SK-N-SH (cell line): Measurements from ENCODE around the gene HOXB2. TPM values are rescaled to one million over a fixed set of nuclear protein-coding genes. Genes with fewer than 3 reads are reported as not detected.

Experiments
- CTCF ChIA-PET: fragments of 300-600, 350-600 bp; formaldehyde crosslinking; extraction: SDS; loops from one replicate; lab custom pipeline; 2021; lab: Yijun Ruan, JAX
- POLR2A ChIA-PET: fragments of 350-600 bp; sonication (Branson Sonifier 250); formaldehyde crosslinking; extraction: SDS; loops from one replicate; lab custom pipeline; 2020; ENCODE audit warnings: antibody characterized with exemption, inconsistent platforms; lab: Yijun Ruan, JAX
- DNase-seq: peaks from one replicate; pipeline ENCODE4 v3.0.0; 2012
- H2AFZ ChIP-seq: fragments of 200-600 bp; sonication (generic); 2 replicates; pipeline ENCODE4 v1.8.1; 2016; ENCODE audit warnings: antibody characterized with exemption, mild to moderate bottlenecking, low read depth
- H3F3A ChIP-seq: fragments of 200-600 bp; sonication (generic); replicated peaks from 2 replicates; pipeline ENCODE3; 2016; ENCODE audit warnings: antibody characterized with exemption, mild to moderate bottlenecking; ENCODE audit not compliant: insufficient read depth
- H3K27ac ChIP-seq, 2 experiments: fragments of 200-500 bp in 1 of 2; fragments of 200-600 bp in 1 of 2; sonication (Bioruptor generic) in 1 of 2; sonication (generic), shearing (Covaris generic) in 1 of 2; 2 replicates each; pipeline versions ENCODE4 v1.5.1 to v1.6.1; 2014 to 2016; ENCODE audit warnings: low read depth in 2 of 2, inconsistent platforms in 1 of 2, low read length in 1 of 2, mild to moderate bottlenecking in 1 of 2, mixed read lengths in 1 of 2
- H3K27me3 ChIP-seq: fragments of 200-600 bp; sonication (generic), shearing (Covaris generic); 2 replicates; pipeline ENCODE4 v1.6.1; 2016; ENCODE audit warnings: mixed run types; ENCODE audit not compliant: insufficient read depth
- H3K36me3 ChIP-seq, 2 experiments: fragments of 200-500 bp in 1 of 2; fragments of 200-600 bp in 1 of 2; sonication (Bioruptor generic) in 1 of 2; sonication (generic) in 1 of 2; replicated peaks in 1 of 2; 2 replicates each; pipeline versions ENCODE3 to v1.5.1; 2014 to 2016; ENCODE audit warnings: low read length in 1 of 2, mild to moderate bottlenecking in 1 of 2; ENCODE audit not compliant: insufficient read depth in 2 of 2, control insufficient read depth in 1 of 2
- H3K4me1 ChIP-seq, 2 experiments: fragments of 200-500 bp in 1 of 2; fragments of 200-600 bp in 1 of 2; sonication (Bioruptor generic) in 1 of 2; sonication (generic), shearing (Covaris generic) in 1 of 2; 2 replicates each; pipeline versions ENCODE4 v1.5.1 to v1.6.1; 2014 to 2016; ENCODE audit warnings: low read depth in 1 of 2, low read length in 1 of 2, mixed run types in 1 of 2; ENCODE audit not compliant: insufficient read depth in 2 of 2, control insufficient read depth in 1 of 2
- H3K4me2 ChIP-seq: fragments of 200-600 bp; sonication (generic), shearing (Covaris generic); 2 replicates; pipeline ENCODE4 v1.6.1; 2017; ENCODE audit warnings: mixed run types
- H3K4me3 ChIP-seq, 2 experiments: fragments of 200-500 bp in 1 of 2; fragments of 200-600 bp in 1 of 2; sonication (Bioruptor generic) in 1 of 2; sonication (generic), shearing (Covaris generic) in 1 of 2; 2 replicates each; pipeline versions ENCODE4 v1.5.1 to v1.8.1; 2014 to 2016; ENCODE audit warnings: low read depth in 2 of 2, inconsistent platforms in 1 of 2, low read length in 1 of 2, mild to moderate bottlenecking in 1 of 2, mixed read lengths in 1 of 2, moderate library complexity in 1 of 2
- H3K79me2 ChIP-seq: fragments of 200-600 bp; sonication (generic); 2 replicates; pipeline ENCODE4 v1.8.1; 2017; ENCODE audit warnings: mild to moderate bottlenecking; ENCODE audit not compliant: insufficient read depth
- H3K9ac ChIP-seq: fragments of 200-600 bp; sonication (generic); 2 replicates; pipeline ENCODE4 v1.6.1; 2017; ENCODE audit warnings: mixed run types
- H3K9me2 ChIP-seq: fragments of 200-600 bp; sonication (generic); 2 replicates; pipeline ENCODE4 v1.6.1; 2017; ENCODE audit warnings: mixed run types
- H3K9me3 ChIP-seq: fragments of 200-600 bp; sonication (generic); 2 replicates; pipeline ENCODE4 v1.6.1; 2017; ENCODE audit warnings: mixed run types, mild to moderate bottlenecking, moderate library complexity
- H4K20me1 ChIP-seq: fragments of 200-600 bp; sonication (generic); 2 replicates; pipeline ENCODE4 v1.6.1; 2017; ENCODE audit warnings: mild to moderate bottlenecking, mixed run types; ENCODE audit not compliant: insufficient read depth
- CHD2 ChIP-seq: fragments of 150-350 bp; IDR thresholded peaks from 2 replicates; pipeline ENCODE4 v1.6.1; 2018; ENCODE audit warnings: low read length; ENCODE audit not compliant: partially characterized antibody
- EP300 ChIP-seq, 2 experiments: IDR thresholded peaks; 2 replicates each; pipeline versions ENCODE4 v1.4.0 to v1.6.1; 2012; ENCODE audit warnings: borderline replicate concordance in 1 of 2, low read depth in 1 of 2, low read length in 1 of 2
- EZH2phosphoT487 ChIP-seq: fragments of 200-600 bp; sonication (generic); IDR thresholded peaks from 2 replicates; pipeline ENCODE4 v1.6.1; 2017; ENCODE audit warnings: low read depth, mixed run types, mild to moderate bottlenecking, antibody characterized with exemption, moderate library complexity, borderline replicate concordance
- FOXJ3 ChIP-seq: sonication (generic); formaldehyde crosslinking; IDR thresholded peaks from 2 replicates; pipeline ENCODE4 v1.5.1; 2020; ENCODE audit warnings: mild to moderate bottlenecking, missing genetic modification reagents
- GATA2 ChIP-seq: sonication (generic); formaldehyde crosslinking; IDR thresholded peaks from 2 replicates; pipeline ENCODE4 v1.5.0; 2020; ENCODE audit warnings: mild to moderate bottlenecking, missing genetic modification reagents
- NFIC ChIP-seq: IDR thresholded peaks from 2 replicates; pipeline ENCODE4 v1.4.0; 2012; ENCODE audit warnings: borderline replicate concordance
- POLR2AphosphoS5 ChIP-seq: IDR thresholded peaks from 2 replicates; pipeline ENCODE4 v1.6.1; 2012; ENCODE audit warnings: low read depth, low read length
- RCOR1 ChIP-seq: fragments of 150-350 bp; IDR thresholded peaks from 2 replicates; pipeline ENCODE4 v1.6.1; 2017; ENCODE audit warnings: antibody characterized with exemption, low read length
- RXRA ChIP-seq: IDR thresholded peaks from 2 replicates; pipeline ENCODE4 v1.4.0; 2012; ENCODE audit warnings: low read depth, mild to moderate bottlenecking, borderline replicate concordance
- SIN3A ChIP-seq: IDR thresholded peaks from 2 replicates; pipeline ENCODE4 v1.6.1; 2012; ENCODE audit warnings: low read depth, mild to moderate bottlenecking, low read length, moderate library complexity, borderline replicate concordance
- SMC3 ChIP-seq: IDR thresholded peaks from 2 replicates; pipeline ENCODE4 v1.6.1; 2012; ENCODE audit warnings: low read depth, low read length, improper control_type of control experiment
- TAF1 ChIP-seq: IDR thresholded peaks from 2 replicates; pipeline ENCODE4 v1.6.1; 2012; ENCODE audit warnings: low read depth, mild to moderate bottlenecking, low read length, moderate library complexity, borderline replicate concordance
- TEAD4 ChIP-seq: IDR thresholded peaks from 2 replicates; pipeline ENCODE4 v1.4.0; 2012; ENCODE audit warnings: mild to moderate bottlenecking, borderline replicate concordance; ENCODE audit not compliant: insufficient read depth
- WGBS: methylation state at CpG from one replicate; pipeline ENCODE4 v1.1.6; 2017; ENCODE audit warnings: low lambda C conversion rate; 5-methylcytosine and 5-hydroxymethylcytosine counted together
- polyA plus RNA-seq, 3 experiments: library from polyadenylated mRNA; depleted of rRNA; stranded (reverse); fragments of >200 nt; gene quantifications; 2 replicates each; pipeline ENCODE4 v1.2.3, GENCODE V29; 2012
- TF ChIP-seq, protein P1 (sequence below): IDR thresholded peaks from 2 replicates; pipeline ENCODE4 v1.4.0; 2012; ENCODE audit warnings: low read depth, borderline replicate concordance
- TF ChIP-seq, protein P2 (sequence below): IDR thresholded peaks from 2 replicates; pipeline ENCODE4 v1.4.0; 2012; ENCODE audit warnings: low read depth, borderline replicate concordance

The HOXB2 gene
- polyA plus RNA-seq, 1 of the 3 experiments (the other 2 are of a cell fraction), result 1.9 TPM

DNA sequence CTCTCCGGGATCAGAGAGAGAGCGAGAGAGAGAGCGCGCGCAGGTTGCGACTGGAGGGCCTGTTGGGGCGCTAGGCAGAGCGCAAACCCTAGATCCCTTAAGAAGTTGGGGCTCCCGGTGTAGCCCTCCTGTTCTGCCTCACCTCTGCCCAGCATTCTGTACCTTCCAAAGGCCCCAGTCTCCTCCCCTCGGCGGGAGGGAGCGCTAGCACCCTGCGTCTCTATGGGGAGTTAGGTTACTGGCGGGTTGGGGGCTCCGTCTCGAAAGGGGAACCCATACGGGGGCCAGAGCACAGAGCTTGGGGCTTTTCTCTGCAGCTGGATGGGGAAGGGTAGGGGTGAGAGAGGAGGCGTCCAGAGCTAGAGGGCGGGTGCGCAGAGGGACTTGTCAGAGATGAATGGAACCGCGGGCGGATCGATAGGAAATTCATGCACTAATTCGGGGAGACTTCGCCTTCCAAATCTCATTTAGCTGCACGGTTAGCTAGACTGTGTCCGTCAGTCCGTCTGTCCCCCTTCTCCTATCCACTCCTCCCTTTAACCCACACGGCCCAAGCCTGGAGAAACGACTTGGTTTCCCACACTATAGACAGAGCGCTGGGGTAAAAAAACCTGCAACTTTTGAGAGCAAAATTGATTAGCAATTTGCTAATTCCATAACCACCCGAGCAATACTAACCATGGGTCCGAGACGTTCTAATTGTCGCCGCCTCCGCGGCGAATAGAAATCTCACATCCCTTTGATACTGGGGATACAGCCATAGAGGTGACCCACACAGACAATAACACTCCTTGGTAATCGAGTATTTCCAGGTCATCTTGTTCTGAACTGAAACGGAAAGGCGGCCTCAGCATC is 33.9 kb upstream of the HOXB2 start:
- H3K79me2 ChIP-seq, result no peaks in the 10 kb centered on the region
- 16% methylated on average over 41 of the region's 43 CpGs for WGBS
- H3K4me2 ChIP-seq, result no peak overlapping the region
- H3F3A ChIP-seq, result peaks cover 4% of the 10 kb centered on the region
- no peak for DNase-seq
- peaks cover 94% of the 10 kb centered on the region for H3K27me3 ChIP-seq
- no peak overlapping the region for H3K9ac ChIP-seq
- H2AFZ ChIP-seq, result no peak overlapping the region
- TF ChIP-seq EZH2phosphoT487 (peak; percentile 70; the same call in 1 of the 2 replicates), TEAD4 (no peak)
- CTCF ChIA-PET, result interaction anchor here (1.5 kb wide), 1 partner anchor 15 kb away, joined by 3 read pairs; no protein-coding TSS in a partner anchor
- H3K9me2 ChIP-seq, result no peaks in the 10 kb centered on the region
- H3K4me3 ChIP-seq, result no peak overlapping the region
- no peaks in the 10 kb centered on the region for H3K9me3 ChIP-seq
- peaks cover 9% of the 10 kb centered on the region; the same call in 1 of the 2 replicates for H4K20me1 ChIP-seq
- no peaks in the 10 kb centered on the region for H3K36me3 ChIP-seq
- POLR2A ChIA-PET, result no interaction called here
- no peak overlapping the region for H3K27ac ChIP-seq
- H3K4me1 ChIP-seq, result no peaks in the 10 kb centered on the region; a peak in 1 of 4 replicates

DNA sequence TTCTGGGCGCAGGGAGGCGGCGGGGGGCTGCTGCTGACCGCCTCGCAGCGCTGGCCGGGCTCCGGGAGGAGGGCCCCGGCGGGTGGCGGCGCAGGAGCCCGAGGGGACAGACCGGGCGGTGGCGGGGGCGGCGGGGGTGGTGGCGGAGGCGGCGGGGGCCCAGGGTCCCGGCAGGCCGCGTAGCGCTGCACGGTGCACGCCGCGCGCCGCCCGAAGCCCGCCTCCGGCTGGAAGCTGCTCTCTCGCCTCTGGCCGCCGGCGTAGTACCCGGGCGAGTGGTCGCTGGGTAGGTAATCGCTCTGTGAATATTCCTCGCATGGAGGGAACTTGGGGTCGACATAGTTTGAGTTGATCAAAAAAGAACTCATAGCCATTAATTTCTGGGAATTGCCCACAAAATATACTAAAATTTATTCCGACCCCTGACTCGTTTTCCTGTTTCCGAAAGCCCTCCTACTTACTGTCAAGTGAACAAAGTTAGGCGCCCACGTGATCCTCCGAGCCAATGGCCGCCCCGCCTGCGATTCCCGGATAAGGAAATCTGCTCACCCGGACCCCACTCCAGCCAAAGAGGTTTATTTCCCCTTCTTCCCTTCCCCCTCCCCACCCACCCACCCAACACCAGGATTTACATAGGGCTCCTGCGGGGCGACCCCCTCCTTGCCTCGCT is 33.2 kb upstream of the HOXB2 start, which contains the start of gene HOXB4:
HOXB4 (minus strand) TSS at position 405 of the 670 bp plus-strand sequence; CDS start at position 374, 31 bp downstream.
- no peaks in the 10 kb centered on the region for H3K9me3 ChIP-seq
- no peak within 1 kb of the TSS for H3K4me3 ChIP-seq
- H3K36me3 ChIP-seq, result no peaks in the 10 kb centered on the region
- CTCF ChIA-PET, result interaction anchor here (1.5 kb wide), 1 partner anchor 16 kb away, joined by 3 read pairs; no protein-coding TSS in a partner anchor
- 21% methylated on average over 49 of the region's 58 CpGs for WGBS
- no peaks in the 10 kb centered on the region for H3K79me2 ChIP-seq
- no peak for DNase-seq
- no peak within 1 kb of the TSS for H2AFZ ChIP-seq
- no peaks in the 10 kb centered on the region for H3K9me2 ChIP-seq
- POLR2A ChIA-PET, result no interaction called here
- H3F3A ChIP-seq, result peaks cover 4% of the 10 kb centered on the region
- no peaks in the 10 kb centered on the region; a peak in 1 of 4 replicates for H3K4me1 ChIP-seq
- H3K27me3 ChIP-seq, result peaks cover 94% of the 10 kb centered on the region
- no peak within 1 kb of the TSS for H3K4me2 ChIP-seq
- H4K20me1 ChIP-seq, result peaks cover 9% of the 10 kb centered on the region; the same call in 1 of the 2 replicates
- H3K9ac ChIP-seq, result no peak within 1 kb of the TSS
- no peak within 1 kb of the TSS for H3K27ac ChIP-seq
- TF ChIP-seq GATA2, result no peak
- TF ChIP-seq, protein P1, sequence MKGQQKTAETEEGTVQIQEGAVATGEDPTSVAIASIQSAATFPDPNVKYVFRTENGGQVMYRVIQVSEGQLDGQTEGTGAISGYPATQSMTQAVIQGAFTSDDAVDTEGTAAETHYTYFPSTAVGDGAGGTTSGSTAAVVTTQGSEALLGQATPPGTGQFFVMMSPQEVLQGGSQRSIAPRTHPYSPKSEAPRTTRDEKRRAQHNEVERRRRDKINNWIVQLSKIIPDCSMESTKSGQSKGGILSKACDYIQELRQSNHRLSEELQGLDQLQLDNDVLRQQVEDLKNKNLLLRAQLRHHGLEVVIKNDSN, result peak; percentile 74; the same call in 1 of the 2 replicates

DNA sequence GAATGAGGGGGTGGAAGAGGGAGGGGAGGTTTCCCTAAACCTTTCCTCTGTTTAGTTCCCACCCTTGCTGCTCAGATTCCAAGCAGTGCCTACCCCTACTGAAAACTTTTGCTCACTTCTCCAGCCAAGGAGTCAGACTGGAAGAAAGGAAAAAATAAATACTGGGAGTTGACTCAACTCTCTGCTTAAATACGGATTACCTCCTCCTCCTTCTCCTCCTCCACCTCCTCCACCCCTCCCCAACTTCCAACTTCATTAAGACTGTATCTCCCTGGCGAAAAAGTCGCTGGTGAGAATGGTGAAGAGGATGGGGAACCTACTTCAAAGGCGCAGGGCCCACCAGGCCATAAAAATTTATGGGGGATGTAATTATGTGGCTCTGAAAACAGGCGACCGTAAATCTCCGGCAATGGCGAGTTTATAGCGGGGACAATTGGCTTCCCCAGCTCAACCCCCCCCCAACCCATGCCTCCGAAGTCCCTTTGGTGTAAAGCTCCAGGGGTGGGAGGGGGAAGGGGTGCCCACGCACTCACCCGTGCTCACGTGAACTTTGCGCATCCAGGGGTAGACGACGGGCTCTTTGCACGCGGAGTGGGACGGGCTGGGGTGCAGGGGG is 32.5 kb upstream of the HOXB2 start:
- Histone ChIP-seq H3K27ac (no peak overlapping the region), H3K27me3 (peaks cover 94% of the 10 kb centered on the region), H3K4me2 (no peak overlapping the region), H3K9me3 (no peaks in the 10 kb centered on the region), H2AFZ (no peak overlapping the region), H3K9me2 (no peaks in the 10 kb centered on the region), H4K20me1 (peaks cover 9% of the 10 kb centered on the region; the same call in 1 of the 2 replicates), H3F3A (peaks cover 4% of the 10 kb centered on the region), H3K9ac (no peak overlapping the region), H3K36me3 (no peaks in the 10 kb centered on the region), H3K79me2 (no peaks in the 10 kb centered on the region), H3K4me1 (no peaks in the 10 kb centered on the region; a peak in 1 of 4 replicates), H3K4me3 (no peak overlapping the region)
- ChIA-PET CTCF (interaction anchor here (0.8 to 1.4 kb wide), 3 partner anchors 16 to 41 kb away, joined by 3 to 5 read pairs (median 3); no protein-coding TSS in a partner anchor), POLR2A (no interaction called here)
- no peak for DNase-seq
- WGBS, result 24% methylated on average over 18 of the region's 19 CpGs
- TF ChIP-seq, protein P2, sequence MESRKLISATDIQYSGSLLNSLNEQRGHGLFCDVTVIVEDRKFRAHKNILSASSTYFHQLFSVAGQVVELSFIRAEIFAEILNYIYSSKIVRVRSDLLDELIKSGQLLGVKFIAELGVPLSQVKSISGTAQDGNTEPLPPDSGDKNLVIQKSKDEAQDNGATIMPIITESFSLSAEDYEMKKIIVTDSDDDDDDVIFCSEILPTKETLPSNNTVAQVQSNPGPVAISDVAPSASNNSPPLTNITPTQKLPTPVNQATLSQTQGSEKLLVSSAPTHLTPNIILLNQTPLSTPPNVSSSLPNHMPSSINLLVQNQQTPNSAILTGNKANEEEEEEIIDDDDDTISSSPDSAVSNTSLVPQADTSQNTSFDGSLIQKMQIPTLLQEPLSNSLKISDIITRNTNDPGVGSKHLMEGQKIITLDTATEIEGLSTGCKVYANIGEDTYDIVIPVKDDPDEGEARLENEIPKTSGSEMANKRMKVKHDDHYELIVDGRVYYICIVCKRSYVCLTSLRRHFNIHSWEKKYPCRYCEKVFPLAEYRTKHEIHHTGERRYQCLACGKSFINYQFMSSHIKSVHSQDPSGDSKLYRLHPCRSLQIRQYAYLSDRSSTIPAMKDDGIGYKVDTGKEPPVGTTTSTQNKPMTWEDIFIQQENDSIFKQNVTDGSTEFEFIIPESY, result no peak
- no peak for TF ChIP-seq GATA2
- no peak for TF ChIP-seq FOXJ3 (CRISPR knock-in tag)
- TF ChIP-seq EP300 (IDR thresholded peaks at IDR 0.05; ENCODE audit: borderline replicate concordance in 1 of 2, low read depth in 1 of 2, low read length in 1 of 2), result no peak
- no peak for TF ChIP-seq RXRA
- TF ChIP-seq CHD2, result no peak
- no peak for TF ChIP-seq TEAD4
- no peak for TF ChIP-seq TAF1
- TF ChIP-seq RCOR1, result no peak
- no peak for TF ChIP-seq NFIC
- no peak for TF ChIP-seq SIN3A
- TF ChIP-seq SMC3, result no peak
- no peak for TF ChIP-seq POLR2AphosphoS5
